GM19025 (cell line): ENCODE data around the gene COL26A1.
"Not testable (repeated sequence)": the region's sequence is repeated elsewhere in the genome, so short reads cannot be mapped to it uniquely, and the experiment has no call there.

Experiments
- ATAC-seq: cut with Tn5 transposase; IDR thresholded peaks from one replicate; pipeline ENCODE4 v1.9.1; 2021; ENCODE audit warnings: mild to moderate bottlenecking, low read depth, moderate library complexity; ENCODE audit not compliant: unreplicated experiment

COL26A1 gene

GRCh38 chr7:101362334-101363195 lies at the start of gene COL26A1:
Gene COL26A1, plus strand, starts transcription at chr7:101362875. Its CDS starts 158 bp downstream, at chr7:101363033.
- ATAC-seq, result no peak

GRCh38 chr7:101315336-101315735 lies 47.3 kb upstream of the COL26A1 start:
- ATAC-seq, result no peak

GRCh38 chr7:101319401-101319800 lies 43.3 kb upstream of the COL26A1 start:
- no peak for ATAC-seq

GRCh38 chr7:101321491-101322401 lies 40.9 kb upstream of the COL26A1 start, which contains the start of gene IFT22:
Gene IFT22, minus strand, starts transcription at chr7:101321812. Its CDS starts 103 bp downstream, at chr7:101321709.
- peak; percentile 98 for ATAC-seq

GRCh38 chr7:101328159-101328558 lies 34.5 kb upstream of the COL26A1 start:
- ATAC-seq, result no peak

- no peak for ATAC-seq
Measured at GRCh38 chr7:101330011-101330484, 32.6 kb upstream of the COL26A1 start.

GRCh38 chr7:101332026-101332425 lies 30.6 kb upstream of the COL26A1 start:
- no peak for ATAC-seq

- ATAC-seq, result no peak
Measured at GRCh38 chr7:101333912-101334311, 28.8 kb upstream of the COL26A1 start.

GRCh38 chr7:101340379-101340778 lies 22.3 kb upstream of the COL26A1 start:
- no peak for ATAC-seq

GRCh38 chr7:101342892-101343291 lies 19.8 kb upstream of the COL26A1 start:
- ATAC-seq, result no peak

- no peak for ATAC-seq
Measured at GRCh38 chr7:101347477-101347876, 15.2 kb upstream of the COL26A1 start.

GRCh38 chr7:101348456-101349067 lies 14.1 kb upstream of the COL26A1 start:
- not testable (repeated sequence) for ATAC-seq

- not testable (repeated sequence) for ATAC-seq
Measured at GRCh38 chr7:101349300-101349699, 13.4 kb upstream of the COL26A1 start.

GRCh38 chr7:101352920-101353308 lies 9.8 kb upstream of the COL26A1 start:
- no peak for ATAC-seq

GRCh38 chr7:101357433-101357832 lies 5.2 kb upstream of the COL26A1 start:
- ATAC-seq, result no peak

GRCh38 chr7:101363196-101363733 lies 590 bp downstream of the COL26A1 start:
- ATAC-seq, result no peak

GRCh38 chr7:101363734-101364374 lies 1.2 kb downstream of the COL26A1 start:
- no peak for ATAC-seq

- no peak for ATAC-seq
Measured at GRCh38 chr7:101365956-101366355, 3.3 kb downstream of the COL26A1 start.

- no peak for ATAC-seq
Measured at GRCh38 chr7:101367676-101368075, 5.0 kb downstream of the COL26A1 start.
